Cardiac septum (tissue), 1 donor: ENCODE data around the gene KRTAP16-1. TPM values are rescaled to one million over a fixed set of nuclear protein-coding genes. Genes with fewer than 3 reads are reported as not detected.
"Not testable (repeated sequence)": the region's sequence is repeated elsewhere in the genome, so short reads cannot be mapped to it uniquely, and the experiment has no call there.

Experiments
- DNase-seq: peaks from one replicate; pipeline ENCODE4 v3.0.0-alpha.2; 2020; ENCODE audit warnings: low spot score
- intact Hi-C: fragments of 100-400 bp; cut with DNase I; formaldehyde crosslinking; loops from one replicate; pipeline ENCODE4 v1.14.0; 2022
- long read RNA-seq: library from polyadenylated mRNA; unstranded; transcript quantifications from one replicate; pipeline ENCODE4 v2.0.0, GENCODE V29; 2021
- total RNA-seq: library from RNA; stranded (reverse); fragmentation: NEBNext Ultra II Directional; extraction: Animal tissue kit (Norgen Biotek cat#: 25700); gene quantifications from one replicate; pipeline ENCODE4 v1.2.1, GENCODE V29; 2021
- donor health status: DM: no; HTN: no; CAD: no.

KRTAP16-1 gene
- not detected for total RNA-seq
- long read RNA-seq: 0 reads

- intact Hi-C loops: no loop called here
- DNase-seq: no peak
These were observed at the start of gene KRTAP16-1 for GRCh38 chr17:41308918-41309359. Gene KRTAP16-1 (minus strand): TSS chr17:41309309. CDS start chr17:41309253, 56 bp downstream.

GRCh38 chr17:41354536-41354935 lies 45.4 kb upstream of the KRTAP16-1 start:
- no peak for DNase-seq
- intact Hi-C loops: no loop called here

GRCh38 chr17:41352597-41353366 lies 43.7 kb upstream of the KRTAP16-1 start:
- DNase-seq: no peak
- intact Hi-C loops: no loop called here

GRCh38 chr17:41351177-41351576 lies 42.1 kb upstream of the KRTAP16-1 start:
- DNase-seq: no peak
- intact Hi-C loops: no loop called here

GRCh38 chr17:41350381-41350878 lies 41.3 kb upstream of the KRTAP16-1 start, which contains the start of gene KRT33A:
Gene KRT33A (minus strand): TSS chr17:41350828. CDS start chr17:41350767, 61 bp downstream.
- intact Hi-C loops, DNase-seq: not testable (repeated sequence)

- intact Hi-C loops: no loop called here
- DNase-seq: no peak
These were observed 39.0 kb upstream of the KRTAP16-1 start for GRCh38 chr17:41347869-41348760.

GRCh38 chr17:41346421-41346820 lies 37.3 kb upstream of the KRTAP16-1 start:
- not testable (repeated sequence) for DNase-seq

GRCh38 chr17:41345992-41346391 lies 36.9 kb upstream of the KRTAP16-1 start:
- intact Hi-C loops: no loop called here
- no peak for DNase-seq

More at GRCh38 chr17:41346421-41346820, 37.3 kb upstream of the KRTAP16-1 start:
- intact Hi-C loops: not testable (repeated sequence)

GRCh38 chr17:41343029-41343428 lies 33.9 kb upstream of the KRTAP16-1 start:
- no peak for DNase-seq
- intact Hi-C loops: no loop called here

GRCh38 chr17:41340934-41341861 lies 32.1 kb upstream of the KRTAP16-1 start:
- DNase-seq: no peak
- intact Hi-C loops: no loop called here

- no peak for DNase-seq
- intact Hi-C loops: no loop called here
These were observed 31.4 kb upstream of the KRTAP16-1 start for GRCh38 chr17:41340494-41340893.

- DNase-seq: no peak
- intact Hi-C loops: no loop called here
These were observed 30.6 kb upstream of the KRTAP16-1 start for GRCh38 chr17:41339571-41340172.

GRCh38 chr17:41338961-41339485 lies 29.9 kb upstream of the KRTAP16-1 start:
- intact Hi-C loops: no loop called here

GRCh38 chr17:41335747-41336146 lies 26.6 kb upstream of the KRTAP16-1 start:
- intact Hi-C loops: no loop called here
- DNase-seq: no peak

More at GRCh38 chr17:41338961-41339485, 29.9 kb upstream of the KRTAP16-1 start:
- no peak for DNase-seq

GRCh38 chr17:41334385-41335305 lies 25.5 kb upstream of the KRTAP16-1 start:
- intact Hi-C loops: no loop called here
- no peak for DNase-seq

GRCh38 chr17:41333836-41334235 lies 24.7 kb upstream of the KRTAP16-1 start:
- intact Hi-C loops: no loop called here
- no peak for DNase-seq

GRCh38 chr17:41333098-41333497 lies 24.0 kb upstream of the KRTAP16-1 start:
- intact Hi-C loops: no loop called here

More at GRCh38 chr17:41333098-41333497, 24.0 kb upstream of the KRTAP16-1 start:
- no peak for DNase-seq
